GM19239 (cell line): ENCODE results near the gene SPP1.
"Not testable (repeated sequence)": the region's sequence is repeated elsewhere in the genome, so short reads cannot be mapped to it uniquely, and the experiment has no call there.

Experiments
- DNase-seq: peaks from one replicate; pipeline ENCODE4 v3.0.0; 2011; ENCODE audit warnings: low spot score; ENCODE audit not compliant: insufficient read length
- FAIRE-seq: peaks from 2 replicates; lab custom pipeline; 2011; peaks lifted over from hg19 to GRCh38; lab: Jason Lieb, UNC

Gene SPP1

GRCh38 chr4:87985097-87985886 lies 9.8 kb downstream of the SPP1 start:
- FAIRE-seq (no peak), DNase-seq (no peak)

GRCh38 chr4:87985887-87986200 lies 10.3 kb downstream of the SPP1 start:
- FAIRE-seq (no peak), DNase-seq (no peak)

GRCh38 chr4:87986508-87986907 lies 11.0 kb downstream of the SPP1 start:
- DNase-seq (no peak), FAIRE-seq (no peak)

GRCh38 chr4:87989765-87990164 lies 14.3 kb downstream of the SPP1 start:
- no peak for FAIRE-seq
- DNase-seq, result no peak

GRCh38 chr4:87995435-87995834 lies 19.9 kb downstream of the SPP1 start:
- DNase-seq, result no peak
- no peak for FAIRE-seq

- DNase-seq, FAIRE-seq: not testable (repeated sequence)
Measured at GRCh38 chr4:87999191-87999691, 23.7 kb downstream of the SPP1 start.

- no peak for DNase-seq
- FAIRE-seq, result no peak
Measured at GRCh38 chr4:88001871-88002270, 26.4 kb downstream of the SPP1 start.

GRCh38 chr4:88002786-88003185 lies 27.3 kb downstream of the SPP1 start:
- no peak for DNase-seq
- FAIRE-seq, result no peak

- FAIRE-seq (no peak), DNase-seq (no peak)
Measured at GRCh38 chr4:88003261-88003660, 27.7 kb downstream of the SPP1 start.

GRCh38 chr4:88005076-88005475 lies 29.6 kb downstream of the SPP1 start:
- FAIRE-seq, result no peak
- no peak for DNase-seq

GRCh38 chr4:88005946-88006345 lies 30.4 kb downstream of the SPP1 start:
- FAIRE-seq, result no peak
- no peak for DNase-seq

- FAIRE-seq (no peak), DNase-seq (no peak)
Measured at GRCh38 chr4:88006956-88007303, 31.4 kb downstream of the SPP1 start.

- peak; percentile 80 for FAIRE-seq
- DNase-seq, result peak; percentile 83
Measured at GRCh38 chr4:88007304-88008121, 32.0 kb downstream of the SPP1 start, which contains the start of gene PKD2. TSS of gene PKD2 (plus strand) at chr4:88007635. CDS start at chr4:88007734, 99 bp downstream.

- DNase-seq (peak; percentile 40), FAIRE-seq (no peak)
Measured at GRCh38 chr4:88008122-88008742, 32.7 kb downstream of the SPP1 start.

GRCh38 chr4:88008743-88009171 lies 33.2 kb downstream of the SPP1 start:
- DNase-seq, result peak; percentile 19
- FAIRE-seq, result peak; percentile 85

GRCh38 chr4:88009871-88010270 lies 34.4 kb downstream of the SPP1 start:
- DNase-seq (no peak), FAIRE-seq (no peak)

GRCh38 chr4:88010966-88011365 lies 35.5 kb downstream of the SPP1 start:
- DNase-seq (no peak), FAIRE-seq (no peak)

- DNase-seq (peak; percentile 12), FAIRE-seq (peak; percentile 85)
Measured at GRCh38 chr4:88012647-88013046, 37.1 kb downstream of the SPP1 start.

- peak; percentile 8 for FAIRE-seq
- DNase-seq, result no peak
Measured at GRCh38 chr4:88014386-88014905, 38.9 kb downstream of the SPP1 start.

- no peak for FAIRE-seq
- DNase-seq, result no peak
Measured at GRCh38 chr4:88015659-88016295, 40.3 kb downstream of the SPP1 start.
